IMR-90 (cell line): ENCODE measurements around the gene GRIK1.

Experiments used
- CEBPB ChIP-seq: IDR thresholded peaks from 2 replicates; pipeline ENCODE4 v1.6.1; 2012; ENCODE audit warnings: low read depth, low read length, improper control_type of control experiment
- CHD1 ChIP-seq: IDR thresholded peaks from 2 replicates; pipeline ENCODE4 v1.6.1; 2012; ENCODE audit warnings: low read depth, low read length, improper control_type of control experiment
- CTCF ChIP-seq: conservative IDR thresholded peaks from 2 replicates; pipeline ENCODE4 v1.5.1; 2012; ENCODE audit warnings: mild to moderate bottlenecking, low read depth, low read length, improper control_type of control experiment
- ELK1 ChIP-seq: fragments of 150-350 bp; IDR thresholded peaks from 2 replicates; pipeline ENCODE4 v1.6.1; 2016; ENCODE audit warnings: low read depth, mild to moderate bottlenecking, low read length, moderate library complexity, borderline replicate concordance
- FOS ChIP-seq: fragments of 150-350 bp; IDR thresholded peaks from 2 replicates; pipeline ENCODE4 v1.6.1; 2016; ENCODE audit warnings: low read depth, low read length
- MAFK ChIP-seq: IDR thresholded peaks from 2 replicates; pipeline ENCODE4 v1.6.1; 2012; ENCODE audit warnings: low read depth, low read length, improper control_type of control experiment
- MAZ ChIP-seq: IDR thresholded peaks from 2 replicates; pipeline ENCODE4 v1.6.1; 2012; ENCODE audit warnings: low read depth, mild to moderate bottlenecking, low read length, improper control_type of control experiment, moderate library complexity, borderline replicate concordance
- MXI1 ChIP-seq: IDR thresholded peaks from 2 replicates; pipeline ENCODE4 v1.6.1; 2012; ENCODE audit warnings: low read depth, mild to moderate bottlenecking, low read length, moderate library complexity, borderline replicate concordance
- POLR2A ChIP-seq: IDR thresholded peaks from 2 replicates; pipeline ENCODE4 v1.6.1; 2012; ENCODE audit warnings: mild to moderate bottlenecking, low read depth, low read length
- RAD21 ChIP-seq: IDR thresholded peaks from 2 replicates; pipeline ENCODE4 v1.6.1; 2012; ENCODE audit warnings: low read length, improper control_type of control experiment
- RCOR1 ChIP-seq: IDR thresholded peaks from 2 replicates; pipeline ENCODE4 v1.6.1; 2012; ENCODE audit warnings: mild to moderate bottlenecking, low read length, improper control_type of control experiment; ENCODE audit not compliant: insufficient replicate concordance
- RFX5 ChIP-seq: IDR thresholded peaks from 2 replicates; pipeline ENCODE4 v1.8.0; 2012; ENCODE audit warnings: low read depth, mild to moderate bottlenecking, low read length, moderate library complexity
- SMC3 ChIP-seq: fragments of 150-350 bp; IDR thresholded peaks from 2 replicates; pipeline ENCODE4 v1.6.1; 2016; ENCODE audit warnings: low read depth, mild to moderate bottlenecking, antibody characterized with exemption, low read length, moderate library complexity

GRCh38 chr21:29529139-29529538 is 410.7 kb downstream of the GRIK1 start:
- no peak for TF ChIP-seq CTCF
- no peak for TF ChIP-seq CEBPB
- no peak for TF ChIP-seq RFX5
- TF ChIP-seq POLR2A, result no peak
- no peak for TF ChIP-seq CHD1
- TF ChIP-seq RAD21, result no peak
- no peak for TF ChIP-seq MAFK
- no peak for TF ChIP-seq SMC3
- TF ChIP-seq FOS, result no peak
- TF ChIP-seq RCOR1, result no peak
- no peak for TF ChIP-seq MAZ
- TF ChIP-seq MXI1, result no peak
- TF ChIP-seq ELK1, result no peak
